SK-N-SH treated with all-trans-retinoic acid at 6 μM for 48 hours (cell line): ENCODE measurements around the gene EOMES.

Experiments
- ATAC-seq: fragments of 200-7000 bp; cut with Tn5 transposase; 3 replicates; pipeline ENCODE4 v1.9.1; 2020; ENCODE audit warnings: mild to moderate bottlenecking, moderate library complexity
- BACH2 ChIP-seq: fragments of 250-450 bp; sonication (Bioruptor Pico); IDR thresholded peaks from 2 replicates; pipeline ENCODE4 v1.9.0; 2021; ENCODE audit warnings: mild to moderate bottlenecking, borderline replicate concordance
- CSDC2 ChIP-seq: fragments of 250-450 bp; sonication (Bioruptor Pico); IDR thresholded peaks from 2 replicates; pipeline ENCODE4 v1.5.0; 2020; ENCODE audit warnings: mild to moderate bottlenecking, moderate library complexity
- ESRRG ChIP-seq: fragments of 250-450 bp; sonication (Bioruptor Pico); IDR thresholded peaks from 2 replicates; pipeline ENCODE4 v1.6.1; 2021; ENCODE audit warnings: mild to moderate bottlenecking
- GLIS3 ChIP-seq: fragments of 250-450 bp; sonication (Bioruptor Pico); IDR thresholded peaks from 2 replicates; pipeline ENCODE4 v1.5.0; 2020; ENCODE audit warnings: mild to moderate bottlenecking, moderate library complexity
- ISL1 ChIP-seq: fragments of 250-450 bp; sonication (Bioruptor Pico); IDR thresholded peaks from 2 replicates; pipeline ENCODE4 v2.1.2; 2022; ENCODE audit warnings: mild to moderate bottlenecking, moderate library complexity
- OSR1 ChIP-seq: fragments of 250-450 bp; sonication (Bioruptor Pico); IDR thresholded peaks from 2 replicates; pipeline ENCODE4 v1.8.0; 2022; ENCODE audit warnings: moderate library complexity, mild to moderate bottlenecking, inconsistent platforms
- PPARA ChIP-seq: fragments of 250-450 bp; sonication (Bioruptor Pico); IDR thresholded peaks from 2 replicates; pipeline ENCODE4 v1.5.0; 2020; ENCODE audit warnings: mild to moderate bottlenecking, borderline replicate concordance
- RARB ChIP-seq: fragments of 250-450 bp; sonication (Bioruptor Pico); IDR thresholded peaks from 2 replicates; pipeline ENCODE4 v1.8.0; 2021; ENCODE audit warnings: mild to moderate bottlenecking, moderate library complexity
- SNAI2 ChIP-seq: fragments of 250-450 bp; sonication (Bioruptor Pico); IDR thresholded peaks from 2 replicates; pipeline ENCODE4 v1.5.0; 2020; ENCODE audit warnings: mild to moderate bottlenecking, moderate library complexity
- TCF4 ChIP-seq: fragments of 250-450 bp; sonication (Bioruptor Pico); IDR thresholded peaks from 2 replicates; pipeline ENCODE4 v1.8.0; 2021; ENCODE audit warnings: mild to moderate bottlenecking, moderate library complexity, borderline replicate concordance
- TOX ChIP-seq: fragments of 250-450 bp; sonication (Bioruptor Pico); IDR thresholded peaks from 2 replicates; pipeline ENCODE4 v1.8.0; 2021; ENCODE audit warnings: mild to moderate bottlenecking, moderate library complexity, borderline replicate concordance
- ZC3H10 ChIP-seq: fragments of 250-450 bp; sonication (Bioruptor Pico); IDR thresholded peaks from 2 replicates; pipeline ENCODE4 v1.5.1; 2021; ENCODE audit warnings: mild to moderate bottlenecking, moderate library complexity
- ZFP3 ChIP-seq: fragments of 250-450 bp; sonication (Bioruptor Pico); IDR thresholded peaks from 2 replicates; pipeline ENCODE4 v1.5.0; 2020; ENCODE audit warnings: mild to moderate bottlenecking, moderate library complexity
- ZFP30 ChIP-seq: fragments of 450-650 bp; formaldehyde crosslinking; IDR thresholded peaks from 2 replicates; pipeline ENCODE4 v1.5.0; 2022; ENCODE audit warnings: mild to moderate bottlenecking, moderate library complexity
- ZNF565 ChIP-seq: fragments of 450-650 bp; formaldehyde crosslinking; conservative IDR thresholded peaks from 2 replicates; pipeline ENCODE4 v1.5.0; 2020; ENCODE audit warnings: low read depth, mild to moderate bottlenecking, moderate library complexity
- ZNF70 ChIP-seq: fragments of 450-650 bp; formaldehyde crosslinking; IDR thresholded peaks from 2 replicates; pipeline ENCODE4 v1.5.0; 2020; ENCODE audit warnings: mild to moderate bottlenecking, moderate library complexity
- ZNF8 ChIP-seq: fragments of 450-650 bp; formaldehyde crosslinking; IDR thresholded peaks from 2 replicates; pipeline ENCODE4 v1.5.0; 2020; ENCODE audit warnings: mild to moderate bottlenecking, moderate library complexity
- TF ChIP-seq, protein P1 (sequence below): fragments of 250-450 bp; sonication (Bioruptor Pico); IDR thresholded peaks from 2 replicates; pipeline ENCODE4 v1.8.0; 2020; ENCODE audit warnings: mild to moderate bottlenecking, moderate library complexity, borderline replicate concordance
- TF ChIP-seq, protein P2 (sequence below): fragments of 250-450 bp; sonication (Bioruptor Pico); IDR thresholded peaks from 2 replicates; pipeline ENCODE4 v1.5.1; 2021; ENCODE audit warnings: mild to moderate bottlenecking, moderate library complexity
- TF ChIP-seq, protein P3 (sequence below): fragments of 250-450 bp; sonication (Bioruptor Pico); IDR thresholded peaks from 2 replicates; pipeline ENCODE4 v1.5.0; 2020; ENCODE audit warnings: mild to moderate bottlenecking, moderate library complexity
- TF ChIP-seq, protein P4 (sequence below): fragments of 250-450 bp; sonication (Bioruptor Pico); IDR thresholded peaks from 2 replicates; pipeline ENCODE4 v1.5.1; 2020; ENCODE audit warnings: low read depth, mild to moderate bottlenecking, moderate library complexity

Gene EOMES

DNA sequence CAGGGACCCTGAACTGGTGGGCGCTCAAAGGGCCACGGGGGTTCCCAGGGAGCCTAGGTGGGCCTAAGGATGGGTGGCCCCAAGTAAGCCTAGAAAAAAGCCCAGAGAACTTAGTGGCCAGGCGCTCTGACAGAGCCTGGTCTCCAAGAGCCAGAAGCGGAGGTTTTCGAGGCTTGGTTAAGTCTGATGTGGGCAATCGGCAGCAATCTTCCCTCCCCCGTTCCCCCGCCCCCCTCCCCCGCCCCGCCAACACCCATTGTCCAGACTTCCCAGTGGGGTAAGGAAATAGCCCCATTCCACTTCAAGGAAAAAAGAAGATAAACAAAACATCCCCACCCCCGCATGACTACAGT lies 6.7 kb downstream of the EOMES start:
- no peak for TF ChIP-seq ZFP3 (CRISPR knock-in tag)
- no peak for TF ChIP-seq GLIS3
- TF ChIP-seq TCF4 (CRISPR knock-in tag): no peak
- TF ChIP-seq, all 23 proteins: peak for 0
- ATAC-seq: no peak

DNA sequence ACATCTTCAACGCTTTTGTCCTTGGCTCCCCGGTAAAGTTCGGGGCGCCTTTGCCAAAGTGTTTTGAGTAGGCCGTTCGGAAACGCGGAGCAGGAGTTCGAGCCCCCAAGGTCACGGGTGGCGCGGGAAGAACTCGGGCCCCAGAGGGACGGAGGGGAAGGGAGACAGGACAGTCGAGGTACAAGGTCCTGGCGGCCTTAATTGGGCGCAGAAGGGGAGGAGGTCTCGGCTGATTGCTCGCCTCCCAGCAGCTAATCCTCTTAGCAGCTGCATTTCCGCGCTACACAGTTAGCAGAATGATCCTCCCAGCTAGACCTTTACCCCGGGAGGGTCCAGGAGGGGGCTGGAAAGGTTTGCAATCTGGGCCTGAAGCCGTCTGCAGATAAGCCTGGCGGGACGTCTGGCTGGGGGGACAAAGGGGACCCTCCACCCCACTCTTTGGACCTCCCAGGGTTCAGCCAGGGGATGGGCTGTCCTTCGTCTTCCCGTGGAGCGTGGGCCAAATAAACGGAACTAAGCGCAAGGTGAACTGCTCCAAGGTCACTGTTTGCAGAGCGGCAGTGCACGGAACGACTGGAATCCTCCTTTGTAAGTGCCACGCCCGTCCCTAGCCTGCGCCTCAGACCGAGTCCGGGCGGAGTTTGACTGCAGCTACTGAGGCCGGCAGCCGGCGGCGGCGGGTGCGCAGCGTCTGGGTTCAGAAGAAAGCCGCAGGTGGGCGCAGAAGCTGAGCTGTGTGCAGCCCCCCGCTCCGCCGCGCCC lies 7.2 kb downstream of the EOMES start:
- ATAC-seq: no peak
- TF ChIP-seq RARB (CRISPR knock-in tag) (no peak), GLIS3 (no peak), SNAI2 (CRISPR knock-in tag) (no peak), ESRRG (CRISPR knock-in tag) (no peak), TCF4 (CRISPR knock-in tag) (no peak), ZNF70 (CRISPR knock-in tag) (no peak), ZC3H10 (CRISPR knock-in tag) (no peak), BACH2 (CRISPR knock-in tag) (no peak), PPARA (CRISPR knock-in tag) (no peak), ISL1 (CRISPR knock-in tag) (no peak), ZFP3 (CRISPR knock-in tag) (no peak)
- TF ChIP-seq, protein P1, sequence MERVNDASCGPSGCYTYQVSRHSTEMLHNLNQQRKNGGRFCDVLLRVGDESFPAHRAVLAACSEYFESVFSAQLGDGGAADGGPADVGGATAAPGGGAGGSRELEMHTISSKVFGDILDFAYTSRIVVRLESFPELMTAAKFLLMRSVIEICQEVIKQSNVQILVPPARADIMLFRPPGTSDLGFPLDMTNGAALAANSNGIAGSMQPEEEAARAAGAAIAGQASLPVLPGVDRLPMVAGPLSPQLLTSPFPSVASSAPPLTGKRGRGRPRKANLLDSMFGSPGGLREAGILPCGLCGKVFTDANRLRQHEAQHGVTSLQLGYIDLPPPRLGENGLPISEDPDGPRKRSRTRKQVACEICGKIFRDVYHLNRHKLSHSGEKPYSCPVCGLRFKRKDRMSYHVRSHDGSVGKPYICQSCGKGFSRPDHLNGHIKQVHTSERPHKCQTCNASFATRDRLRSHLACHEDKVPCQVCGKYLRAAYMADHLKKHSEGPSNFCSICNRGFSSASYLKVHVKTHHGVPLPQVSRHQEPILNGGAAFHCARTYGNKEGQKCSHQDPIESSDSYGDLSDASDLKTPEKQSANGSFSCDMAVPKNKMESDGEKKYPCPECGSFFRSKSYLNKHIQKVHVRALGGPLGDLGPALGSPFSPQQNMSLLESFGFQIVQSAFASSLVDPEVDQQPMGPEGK (CRISPR knock-in tag): no peak
- TF ChIP-seq, protein P2, sequence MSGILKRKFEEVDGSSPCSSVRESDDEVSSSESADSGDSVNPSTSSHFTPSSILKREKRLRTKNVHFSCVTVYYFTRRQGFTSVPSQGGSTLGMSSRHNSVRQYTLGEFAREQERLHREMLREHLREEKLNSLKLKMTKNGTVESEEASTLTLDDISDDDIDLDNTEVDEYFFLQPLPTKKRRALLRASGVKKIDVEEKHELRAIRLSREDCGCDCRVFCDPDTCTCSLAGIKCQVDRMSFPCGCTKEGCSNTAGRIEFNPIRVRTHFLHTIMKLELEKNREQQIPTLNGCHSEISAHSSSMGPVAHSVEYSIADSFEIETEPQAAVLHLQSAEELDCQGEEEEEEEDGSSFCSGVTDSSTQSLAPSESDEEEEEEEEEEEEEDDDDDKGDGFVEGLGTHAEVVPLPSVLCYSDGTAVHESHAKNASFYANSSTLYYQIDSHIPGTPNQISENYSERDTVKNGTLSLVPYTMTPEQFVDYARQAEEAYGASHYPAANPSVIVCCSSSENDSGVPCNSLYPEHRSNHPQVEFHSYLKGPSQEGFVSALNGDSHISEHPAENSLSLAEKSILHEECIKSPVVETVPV: no peak
- TF ChIP-seq, protein P3, sequence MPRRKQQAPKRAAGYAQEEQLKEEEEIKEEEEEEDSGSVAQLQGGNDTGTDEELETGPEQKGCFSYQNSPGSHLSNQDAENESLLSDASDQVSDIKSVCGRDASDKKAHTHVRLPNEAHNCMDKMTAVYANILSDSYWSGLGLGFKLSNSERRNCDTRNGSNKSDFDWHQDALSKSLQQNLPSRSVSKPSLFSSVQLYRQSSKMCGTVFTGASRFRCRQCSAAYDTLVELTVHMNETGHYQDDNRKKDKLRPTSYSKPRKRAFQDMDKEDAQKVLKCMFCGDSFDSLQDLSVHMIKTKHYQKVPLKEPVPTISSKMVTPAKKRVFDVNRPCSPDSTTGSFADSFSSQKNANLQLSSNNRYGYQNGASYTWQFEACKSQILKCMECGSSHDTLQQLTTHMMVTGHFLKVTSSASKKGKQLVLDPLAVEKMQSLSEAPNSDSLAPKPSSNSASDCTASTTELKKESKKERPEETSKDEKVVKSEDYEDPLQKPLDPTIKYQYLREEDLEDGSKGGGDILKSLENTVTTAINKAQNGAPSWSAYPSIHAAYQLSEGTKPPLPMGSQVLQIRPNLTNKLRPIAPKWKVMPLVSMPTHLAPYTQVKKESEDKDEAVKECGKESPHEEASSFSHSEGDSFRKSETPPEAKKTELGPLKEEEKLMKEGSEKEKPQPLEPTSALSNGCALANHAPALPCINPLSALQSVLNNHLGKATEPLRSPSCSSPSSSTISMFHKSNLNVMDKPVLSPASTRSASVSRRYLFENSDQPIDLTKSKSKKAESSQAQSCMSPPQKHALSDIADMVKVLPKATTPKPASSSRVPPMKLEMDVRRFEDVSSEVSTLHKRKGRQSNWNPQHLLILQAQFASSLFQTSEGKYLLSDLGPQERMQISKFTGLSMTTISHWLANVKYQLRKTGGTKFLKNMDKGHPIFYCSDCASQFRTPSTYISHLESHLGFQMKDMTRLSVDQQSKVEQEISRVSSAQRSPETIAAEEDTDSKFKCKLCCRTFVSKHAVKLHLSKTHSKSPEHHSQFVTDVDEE: no peak

DNA sequence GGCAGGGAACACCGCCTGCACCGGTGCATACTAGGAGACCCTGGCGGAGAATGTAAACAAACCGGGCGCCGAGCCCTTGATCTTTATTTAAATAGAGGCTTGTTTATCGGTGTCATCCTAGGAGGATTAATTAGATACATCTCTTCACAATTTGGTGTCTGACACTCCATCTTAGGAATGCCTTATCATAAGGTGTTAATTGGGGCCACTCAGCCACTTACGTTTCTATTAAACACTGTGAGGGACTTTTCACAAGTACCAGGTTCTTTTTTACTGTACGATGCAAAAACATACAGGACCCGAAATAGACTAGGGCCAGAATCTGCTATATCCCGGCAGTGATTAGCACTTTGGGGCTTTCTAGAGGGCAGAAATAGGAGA lies 8.0 kb downstream of the EOMES start:
- TF ChIP-seq, protein P3: no peak
- TF ChIP-seq ZNF8 (no peak), ZFP3 (CRISPR knock-in tag) (no peak), ISL1 (CRISPR knock-in tag) (no peak), ZNF565 (no peak), TOX (CRISPR knock-in tag) (no peak), ZFP30 (CRISPR knock-in tag) (no peak), GLIS3 (no peak), PPARA (CRISPR knock-in tag) (no peak), CSDC2 (CRISPR knock-in tag) (no peak), OSR1 (CRISPR knock-in tag) (no peak), BACH2 (CRISPR knock-in tag) (no peak)
- TF ChIP-seq, protein P2: no peak
- TF ChIP-seq, protein P4, sequence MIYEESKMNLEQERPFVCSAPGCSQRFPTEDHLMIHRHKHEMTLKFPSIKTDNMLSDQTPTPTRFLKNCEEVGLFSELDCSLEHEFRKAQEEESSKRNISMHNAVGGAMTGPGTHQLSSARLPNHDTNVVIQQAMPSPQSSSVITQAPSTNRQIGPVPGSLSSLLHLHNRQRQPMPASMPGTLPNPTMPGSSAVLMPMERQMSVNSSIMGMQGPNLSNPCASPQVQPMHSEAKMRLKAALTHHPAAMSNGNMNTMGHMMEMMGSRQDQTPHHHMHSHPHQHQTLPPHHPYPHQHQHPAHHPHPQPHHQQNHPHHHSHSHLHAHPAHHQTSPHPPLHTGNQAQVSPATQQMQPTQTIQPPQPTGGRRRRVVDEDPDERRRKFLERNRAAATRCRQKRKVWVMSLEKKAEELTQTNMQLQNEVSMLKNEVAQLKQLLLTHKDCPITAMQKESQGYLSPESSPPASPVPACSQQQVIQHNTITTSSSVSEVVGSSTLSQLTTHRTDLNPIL (CRISPR knock-in tag): no peak
- ATAC-seq: no peak
